Karpas-422 (cell line): Measurements from ENCODE around the gene TAS2R40. TPM values are rescaled to one million over a fixed set of nuclear protein-coding genes. Genes with fewer than 3 reads are reported as not detected.

ENCODE experiments used
- DNase-seq: peaks from one replicate; pipeline ENCODE4 v3.0.0-alpha.2; 2015
- H2AFZ ChIP-seq: fragments of 200-600 bp; sonication (generic); 2 replicates; pipeline ENCODE4 v1.6.1; 2014; ENCODE audit warnings: antibody characterized with exemption, low read length, mixed read lengths
- H3K27ac ChIP-seq: fragments of 200-600 bp; sonication (generic); 2 replicates; pipeline ENCODE4 v1.5.1; 2014; ENCODE audit warnings: mild to moderate bottlenecking, low read length, moderate library complexity
- H3K27me3 ChIP-seq: fragments of 200-600 bp; sonication (generic); 2 replicates; pipeline ENCODE4 v1.6.1; 2014; ENCODE audit warnings: low read length, mixed read lengths
- H3K36me3 ChIP-seq: fragments of 200-600 bp; sonication (generic); 2 replicates; pipeline ENCODE4 v1.6.1; 2014; ENCODE audit warnings: low read length, mixed read lengths; ENCODE audit not compliant: insufficient read depth
- H3K4me1 ChIP-seq: fragments of 200-600 bp; sonication (generic); 2 replicates; pipeline ENCODE4 v1.6.1; 2014; ENCODE audit warnings: mild to moderate bottlenecking, low read length, mixed read lengths
- H3K4me2 ChIP-seq: fragments of 200-600 bp; sonication (generic); 2 replicates; pipeline ENCODE4 v1.6.1; 2014; ENCODE audit warnings: low read length, low read depth, mild to moderate bottlenecking; ENCODE audit not compliant: poor library complexity, severe bottlenecking
- H3K4me3 ChIP-seq: fragments of 200-600 bp; sonication (generic); 2 replicates; pipeline ENCODE4 v1.5.1; 2014; ENCODE audit warnings: mild to moderate bottlenecking, antibody characterized with exemption, low read length, mixed read lengths
- H3K79me2 ChIP-seq: fragments of 200-600 bp; sonication (generic); 2 replicates; pipeline ENCODE4 v1.6.1; 2014; ENCODE audit warnings: mild to moderate bottlenecking, low read length, mixed read lengths
- H3K9ac ChIP-seq: fragments of 200-600 bp; sonication (generic); 2 replicates; pipeline ENCODE4 v1.6.0; 2014; ENCODE audit warnings: low read length
- H3K9me2 ChIP-seq: fragments of 200-600 bp; sonication (generic), shearing (Covaris generic); replicated peaks from 2 replicates; pipeline ENCODE4 v1.6.0; 2014; ENCODE audit warnings: mild to moderate bottlenecking, low read length, moderate library complexity; ENCODE audit not compliant: insufficient read depth
- H3K9me3 ChIP-seq: fragments of 300-700, 200-600 bp; sonication (generic); 2 replicates; pipeline ENCODE4 v1.6.1; 2014; ENCODE audit warnings: low read length, mixed read lengths
- H4K20me1 ChIP-seq: fragments of 200-600 bp; sonication (generic); 2 replicates; pipeline ENCODE4 v1.6.1; 2014; ENCODE audit warnings: mild to moderate bottlenecking, antibody characterized with exemption, low read length, low read depth; ENCODE audit not compliant: insufficient read depth
- small RNA-seq: library from RNA; depleted of rRNA; stranded (forward); fragments of <200 nt; gene quantifications from one replicate; pipeline ENCODE3, GENCODE V24; 2014
- total RNA-seq: library from RNA; depleted of rRNA; stranded (reverse); fragments of >200 nt; shearing (Covaris generic); gene quantifications from 2 replicates; pipeline ENCODE4 v1.2.3, GENCODE V29; 2014; ENCODE audit warnings: low replicate concordance; rRNA removed

The TAS2R40 gene
- total RNA-seq, 1 experiment from 2014 or later: not detected

- no peak overlapping the region for H3K27ac ChIP-seq
- DNase-seq: no peak
- no peaks in the 10 kb centered on the region for H3K9me3 ChIP-seq
- no peak overlapping the region for H2AFZ ChIP-seq
- H3K4me2 ChIP-seq: no peak overlapping the region
- no peaks in the 10 kb centered on the region for H3K9me2 ChIP-seq
- peaks cover 28% of the 10 kb centered on the region for H3K36me3 ChIP-seq
- H3K4me1 ChIP-seq: peaks cover 9% of the 10 kb centered on the region
- H4K20me1 ChIP-seq: no peaks in the 10 kb centered on the region
- no peak overlapping the region for H3K4me3 ChIP-seq
- H3K79me2 ChIP-seq: peaks cover 5% of the 10 kb centered on the region; the same call in 1 of the 2 replicates
- no peak overlapping the region for H3K9ac ChIP-seq
- no peaks in the 10 kb centered on the region for H3K27me3 ChIP-seq
Measured at GRCh38 chr7:143269251-143269650, 47.4 kb downstream of the TAS2R40 start.

- Histone ChIP-seq H3K9ac (no peak overlapping the region), H3K27me3 (no peaks in the 10 kb centered on the region), H3K36me3 (peaks cover 21% of the 10 kb centered on the region), H3K4me2 (no peak overlapping the region), H3K9me2 (no peaks in the 10 kb centered on the region), H3K79me2 (no peaks in the 10 kb centered on the region), H3K27ac (no peak overlapping the region), H3K9me3 (no peaks in the 10 kb centered on the region), H3K4me1 (no peaks in the 10 kb centered on the region), H4K20me1 (no peaks in the 10 kb centered on the region), H2AFZ (no peak overlapping the region), H3K4me3 (no peak overlapping the region)
- DNase-seq: no peak
Measured at GRCh38 chr7:143271240-143271639, 49.4 kb downstream of the TAS2R40 start.

Small RNA genes lying within 50 kb of the gene (small RNA-seq; reads per million reads assigned to genes)
- gene AC073342.3: not detected

Other genes with a start within 250 kb of the TAS2R40 start
- gene OR9A2, start 194.9 kb upstream of the TAS2R40 start, total RNA-seq: not detected in 2 replicates
- gene OR6V1, start 169.7 kb upstream of the TAS2R40 start, total RNA-seq: not detected in 2 replicates
- not detected in 2 replicates for gene PIP, start 90.0 kb upstream of the TAS2R40 start, total RNA-seq
- not detected in 2 replicates for gene TAS2R39, start 38.6 kb upstream of the TAS2R40 start, total RNA-seq
- gene GSTK1, start 41.4 kb downstream of the TAS2R40 start, total RNA-seq: 156 and 174 TPM in 2 replicates
- gene TMEM139, start 62.9 kb downstream of the TAS2R40 start, total RNA-seq: not detected in 2 replicates
- gene CASP2, start 66.3 kb downstream of the TAS2R40 start, total RNA-seq: 22.3 and 23.4 TPM in 2 replicates
- gene CLCN1, start 94.1 kb downstream of the TAS2R40 start, total RNA-seq: not detected in 2 replicates
- gene FAM131B, start 140.7 kb downstream of the TAS2R40 start, total RNA-seq: 0.11 TPM in 1 of 2 replicates, not detected in the other
- 9.2 and 12.0 TPM in 2 replicates for gene ZYX, start 159.3 kb downstream of the TAS2R40 start, total RNA-seq
- not detected in 2 replicates for gene EPHA1, start 186.8 kb downstream of the TAS2R40 start, total RNA-seq
- not detected in 2 replicates for gene TAS2R60, start 221.4 kb downstream of the TAS2R40 start, total RNA-seq